WERI-Rb-1 (cell line): ENCODE results near the gene RTN4.

Experiments
- DNase-seq: peaks from one replicate; pipeline ENCODE4 v3.0.0-alpha.2; 2020
- H3K27ac ChIP-seq: fragments of 250-450 bp; sonication (Bioruptor Pico); 2 replicates; pipeline ENCODE4 v1.5.1; 2020; ENCODE audit warnings: mild to moderate bottlenecking, moderate library complexity
- H3K27me3 ChIP-seq: fragments of 250-450 bp; sonication (Bioruptor Pico); 2 replicates; pipeline ENCODE4 v1.5.1; 2021; ENCODE audit warnings: mild to moderate bottlenecking, low read depth, moderate library complexity; ENCODE audit not compliant: insufficient read depth, severe bottlenecking
- H3K36me3 ChIP-seq: fragments of 250-450 bp; sonication (Bioruptor Pico); 2 replicates; pipeline ENCODE4 v1.5.1; 2020; ENCODE audit warnings: mild to moderate bottlenecking, moderate library complexity
- H3K4me3 ChIP-seq: 2 replicates; pipeline ENCODE4 v1.5.1; 2011; ENCODE audit warnings: low read depth, mild to moderate bottlenecking, control low read depth, low read length
- H3K9me3 ChIP-seq: fragments of 250-450 bp; sonication (Bioruptor Pico); 2 replicates; pipeline ENCODE4 v1.5.1; 2021; ENCODE audit warnings: mild to moderate bottlenecking, moderate library complexity; ENCODE audit not compliant: severe bottlenecking
- TF ChIP-seq, protein P1 (sequence below): IDR thresholded peaks from 2 replicates; pipeline ENCODE4 v1.5.1; 2011; ENCODE audit warnings: low read depth, mild to moderate bottlenecking, control low read depth, inconsistent platforms, low read length

RTN4 gene

GRCh38 chr2:55009277-55010060 lies 40.8 kb downstream of the RTN4 start:
- Histone ChIP-seq H3K27me3 (no peaks in the 10 kb centered on the region), H3K4me3 (no peak overlapping the region), H3K36me3 (no peaks in the 10 kb centered on the region; the same call in 1 of the 2 replicates), H3K27ac (no peak overlapping the region), H3K9me3 (no peaks in the 10 kb centered on the region)
- TF ChIP-seq, protein P1, sequence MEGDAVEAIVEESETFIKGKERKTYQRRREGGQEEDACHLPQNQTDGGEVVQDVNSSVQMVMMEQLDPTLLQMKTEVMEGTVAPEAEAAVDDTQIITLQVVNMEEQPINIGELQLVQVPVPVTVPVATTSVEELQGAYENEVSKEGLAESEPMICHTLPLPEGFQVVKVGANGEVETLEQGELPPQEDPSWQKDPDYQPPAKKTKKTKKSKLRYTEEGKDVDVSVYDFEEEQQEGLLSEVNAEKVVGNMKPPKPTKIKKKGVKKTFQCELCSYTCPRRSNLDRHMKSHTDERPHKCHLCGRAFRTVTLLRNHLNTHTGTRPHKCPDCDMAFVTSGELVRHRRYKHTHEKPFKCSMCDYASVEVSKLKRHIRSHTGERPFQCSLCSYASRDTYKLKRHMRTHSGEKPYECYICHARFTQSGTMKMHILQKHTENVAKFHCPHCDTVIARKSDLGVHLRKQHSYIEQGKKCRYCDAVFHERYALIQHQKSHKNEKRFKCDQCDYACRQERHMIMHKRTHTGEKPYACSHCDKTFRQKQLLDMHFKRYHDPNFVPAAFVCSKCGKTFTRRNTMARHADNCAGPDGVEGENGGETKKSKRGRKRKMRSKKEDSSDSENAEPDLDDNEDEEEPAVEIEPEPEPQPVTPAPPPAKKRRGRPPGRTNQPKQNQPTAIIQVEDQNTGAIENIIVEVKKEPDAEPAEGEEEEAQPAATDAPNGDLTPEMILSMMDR = no peak
- no peak for DNase-seq

DNA sequence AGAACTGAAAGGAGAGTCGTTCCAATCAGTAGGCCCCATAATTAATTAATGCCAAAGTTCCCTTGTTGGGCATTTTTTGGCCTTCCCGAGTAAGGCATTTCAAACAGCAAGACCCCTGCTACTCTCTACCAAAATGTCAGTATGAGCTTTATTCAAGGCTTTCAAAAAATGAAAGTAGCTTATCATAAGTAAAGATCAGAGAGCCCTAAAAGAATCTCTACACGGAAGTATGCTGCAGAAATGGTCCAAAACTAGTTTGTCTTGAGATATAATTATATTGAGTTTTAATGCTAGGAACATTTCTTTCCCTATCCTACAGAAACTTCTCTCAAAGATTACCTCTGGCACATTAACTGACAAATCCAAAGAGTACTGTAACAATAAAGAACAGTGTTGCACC lies 43.9 kb downstream of the RTN4 start:
- Histone ChIP-seq H3K27ac (no peak overlapping the region), H3K36me3 (no peaks in the 10 kb centered on the region; the same call in 1 of the 2 replicates)
- no peak for DNase-seq

GRCh38 chr2:55003706-55004639 lies 46.3 kb downstream of the RTN4 start:
- Histone ChIP-seq H3K9me3 (no peaks in the 10 kb centered on the region), H3K4me3 (no peak overlapping the region), H3K27me3 (no peaks in the 10 kb centered on the region), H3K27ac (no peak overlapping the region), H3K36me3 (no peaks in the 10 kb centered on the region)
- no peak for DNase-seq
- TF ChIP-seq, protein P1 = no peak

More for the DNA sequence above, 43.9 kb downstream of the RTN4 start:
- Histone ChIP-seq H3K4me3 (no peak overlapping the region), H3K27me3 (no peaks in the 10 kb centered on the region), H3K9me3 (no peaks in the 10 kb centered on the region)
- TF ChIP-seq, protein P1 = no peak

GRCh38 chr2:55001716-55002115 lies 48.5 kb downstream of the RTN4 start:
- Histone ChIP-seq H3K36me3 (no peaks in the 10 kb centered on the region; the same call in none of the 2 replicates), H3K27ac (no peak overlapping the region)
- TF ChIP-seq, protein P1 = no peak

DNA sequence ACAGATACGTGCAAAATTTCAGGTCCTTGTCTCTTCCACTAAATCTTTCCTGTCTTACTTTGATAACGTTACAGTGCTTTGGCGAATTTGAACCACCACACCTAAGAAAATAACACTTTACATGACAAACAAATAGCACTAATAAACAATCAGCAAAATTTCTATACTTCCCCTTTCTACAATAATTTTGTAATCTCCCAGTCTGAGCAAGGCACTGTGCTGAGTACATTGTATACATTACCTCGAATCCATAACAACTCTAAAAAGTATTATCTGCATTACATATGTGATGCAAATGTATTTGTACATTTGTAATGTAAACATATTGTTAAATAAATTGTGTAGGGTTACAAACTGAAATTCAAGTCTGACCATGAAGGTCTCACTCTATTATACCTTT lies 49.9 kb downstream of the RTN4 start:
- Histone ChIP-seq H3K27me3 (no peaks in the 10 kb centered on the region), H3K4me3 (no peak overlapping the region), H3K9me3 (no peaks in the 10 kb centered on the region), H3K36me3 (no peaks in the 10 kb centered on the region; the same call in none of the 2 replicates), H3K27ac (no peak overlapping the region)
- no peak for DNase-seq
- TF ChIP-seq, protein P1 = no peak

More at GRCh38 chr2:55001716-55002115, 48.5 kb downstream of the RTN4 start:
- Histone ChIP-seq H3K27me3 (no peaks in the 10 kb centered on the region), H3K4me3 (no peak overlapping the region), H3K9me3 (no peaks in the 10 kb centered on the region)
- no peak for DNase-seq
